Endothelial cell of umbilical vein (primary cell): ENCODE results near the gene IFNB1.

Experiments used
- CTCF ChIP-seq, 2 donors: IDR thresholded peaks; 1 replicate in 1 of 2; 2 replicates in 1 of 2; pipeline ENCODE4 v1.5.1; 2011; ENCODE audit warnings: low read length in 2 of 2, mild to moderate bottlenecking in 2 of 2, moderate library complexity in 2 of 2, control low read depth in 1 of 2, inconsistent platforms in 1 of 2, low read depth in 1 of 2; ENCODE audit not compliant: insufficient read depth in 1 of 2; ENCODE audit errors: extremely low read depth in 1 of 2
- EZH2 ChIP-seq: IDR thresholded peaks from 2 replicates; pipeline ENCODE4 v1.6.1; 2012; ENCODE audit warnings: borderline replicate concordance, low read depth, mild to moderate bottlenecking, moderate library complexity, low read length, inconsistent platforms; ENCODE audit not compliant: severe bottlenecking
- FOS ChIP-seq: IDR thresholded peaks from 2 replicates; pipeline ENCODE4 v1.6.1; 2011; ENCODE audit warnings: mild to moderate bottlenecking, low read length, moderate library complexity, borderline replicate concordance; ENCODE audit not compliant: insufficient read depth
- JUN ChIP-seq: IDR thresholded peaks from 2 replicates; pipeline ENCODE4 v1.6.1; 2011; ENCODE audit warnings: borderline replicate concordance, low read depth; ENCODE audit not compliant: insufficient read length, insufficient read depth
- MYC ChIP-seq: IDR thresholded peaks from one replicate; pipeline ENCODE4 v1.6.1; 2011; ENCODE audit warnings: mild to moderate bottlenecking, low read depth, low read length
- POLR2A ChIP-seq: IDR thresholded peaks from 2 replicates; pipeline ENCODE4 v1.6.1; 2012; ENCODE audit warnings: low read depth, mild to moderate bottlenecking, control low read depth, low read length
- POLR2AphosphoS5 ChIP-seq: IDR thresholded peaks from 2 replicates; pipeline ENCODE4 v1.6.1; 2012; ENCODE audit warnings: low read depth, mild to moderate bottlenecking, control low read depth, low read length, moderate library complexity; ENCODE audit not compliant: insufficient read depth
- TF ChIP-seq, protein P1 (sequence below): IDR thresholded peaks from 2 replicates; pipeline ENCODE4 v1.6.1; 2011; ENCODE audit not compliant: insufficient read depth, insufficient read length

DNA sequence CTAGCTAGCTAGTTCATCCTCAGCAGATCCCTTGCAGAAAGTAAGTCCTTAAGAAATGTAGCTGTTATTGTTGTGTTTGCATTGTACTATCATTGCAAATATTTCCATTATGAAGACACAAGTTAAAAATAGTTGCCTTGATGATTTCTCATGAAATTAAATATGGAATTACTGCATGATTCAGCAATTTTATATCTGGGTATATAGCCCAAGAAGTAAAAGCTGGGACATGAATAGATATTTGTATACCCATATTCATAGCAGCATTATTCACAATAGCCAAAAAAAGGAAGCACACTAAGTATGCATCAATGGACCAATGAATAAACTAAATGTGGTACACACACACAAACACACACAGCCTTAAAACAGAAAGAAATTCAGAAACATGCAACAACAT is 6.8 kb downstream of the IFNB1 start:
- TF ChIP-seq CTCF (IDR thresholded peaks at IDR 0.05; ENCODE audit: extremely low read depth in 1 of 2, insufficient read depth in 1 of 2, low read depth in 1 of 2, low read length in 2 of 2) (no peak), POLR2AphosphoS5 (no peak), EZH2 (no peak), JUN (no peak), POLR2A (no peak), MYC (no peak), FOS (no peak)
- TF ChIP-seq, protein P1, sequence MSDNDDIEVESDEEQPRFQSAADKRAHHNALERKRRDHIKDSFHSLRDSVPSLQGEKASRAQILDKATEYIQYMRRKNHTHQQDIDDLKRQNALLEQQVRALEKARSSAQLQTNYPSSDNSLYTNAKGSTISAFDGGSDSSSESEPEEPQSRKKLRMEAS: no peak
